Measurements from ENCODE around the gene MCTS1. TPM values are rescaled to one million over a fixed set of nuclear protein-coding genes. Genes with fewer than 3 reads are reported as not detected.

The MCTS1 gene
- total RNA-seq = 24.9 and 27.6 TPM in 2 replicates
- 63.1 and 72.1 TPM in 2 replicates for polyA plus RNA-seq
- polyA plus RNA-seq (2012) = 79.8 and 91.6 TPM in 2 replicates
- polyA minus RNA-seq (ENCODE audit: low replicate concordance) = 0.82 and 4.9 TPM in 2 replicates

DNA sequence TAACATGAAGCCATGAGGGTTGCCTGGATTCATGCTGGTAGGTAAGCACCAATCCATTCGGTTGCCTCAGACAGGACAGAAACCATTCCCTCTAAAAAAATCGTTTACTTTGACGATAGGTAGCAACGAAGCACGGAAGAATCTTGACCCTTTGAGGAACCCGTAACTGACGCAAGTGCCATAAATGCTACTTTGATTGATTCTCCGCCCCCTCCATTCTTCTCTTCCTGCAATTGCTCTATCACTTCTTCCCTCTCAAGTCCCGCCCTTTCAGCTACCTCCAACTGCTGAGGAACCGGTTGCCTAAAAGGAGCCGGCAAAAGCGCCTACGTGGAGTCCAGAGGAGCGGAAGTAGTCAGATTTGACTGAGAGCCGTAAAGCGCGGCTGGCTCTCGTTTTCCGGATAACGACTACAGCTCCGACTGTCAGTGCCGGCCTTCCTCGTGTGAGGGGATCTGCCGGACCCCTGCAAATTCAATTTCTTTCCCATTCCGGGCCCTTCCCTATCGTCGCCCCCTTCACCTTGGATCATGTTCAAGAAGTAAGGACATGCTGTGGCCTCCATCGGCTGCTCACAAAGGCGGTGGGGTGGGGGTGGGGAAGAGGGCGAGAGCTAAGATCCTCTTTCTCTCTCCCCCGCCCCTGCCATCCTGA lies at the start of gene MCTS1:
TSS of gene MCTS1 (plus strand) at position 395 of the 654 bp plus-strand sequence. CDS start at position 531, 136 bp downstream.
- Histone ChIP-seq H3K4me3 (replicated peaks in 1 of 4; ENCODE audit: control extremely low read depth in 1 of 4, insufficient read depth in 1 of 4, low read depth in 3 of 4, low read length in 4 of 4) (peak within 1 kb of the TSS; percentile 50 to 97 (median 66)), H3K36me3 (ENCODE audit: control insufficient read depth, insufficient read depth, low read length) (no peaks in the 10 kb centered on the region), H3K9me3 (ENCODE audit: control insufficient read depth, insufficient read depth, low read depth, low read length) (no peaks in the 10 kb centered on the region), H3K9ac (ENCODE audit: insufficient read depth, low read length) (peak within 1 kb of the TSS; percentile 73), H3K4me1 (ENCODE audit: control insufficient read depth, extremely low read depth, insufficient read depth, low read length) (no peaks in the 10 kb centered on the region), H3K4me2 (ENCODE audit: extremely low read depth, insufficient read depth, low read length) (peak within 1 kb of the TSS; percentile 80), H3K27me3 (ENCODE audit: control insufficient read depth, insufficient read depth, low read length) (no peaks in the 10 kb centered on the region), H4K20me1 (ENCODE audit: control insufficient read depth, extremely low read depth, insufficient read depth, low read length) (no peaks in the 10 kb centered on the region), H3K79me2 (ENCODE audit: control insufficient read depth, insufficient read depth, low read length) (peaks cover 15% of the 10 kb centered on the region), H2AFZ (ENCODE audit: low read length) (peak within 1 kb of the TSS; percentile 74), H3K27ac (ENCODE audit: insufficient read depth, low read length) (peak within 1 kb of the TSS; percentile 91)
- DNase-seq (ENCODE audit: low read depth in 2 of 2) = peak; percentile 96 to 98
- no peak for TF ChIP-seq EZH2 (IDR thresholded peaks at IDR 0.05; ENCODE audit: low read length, missing control alignments)

DNA sequence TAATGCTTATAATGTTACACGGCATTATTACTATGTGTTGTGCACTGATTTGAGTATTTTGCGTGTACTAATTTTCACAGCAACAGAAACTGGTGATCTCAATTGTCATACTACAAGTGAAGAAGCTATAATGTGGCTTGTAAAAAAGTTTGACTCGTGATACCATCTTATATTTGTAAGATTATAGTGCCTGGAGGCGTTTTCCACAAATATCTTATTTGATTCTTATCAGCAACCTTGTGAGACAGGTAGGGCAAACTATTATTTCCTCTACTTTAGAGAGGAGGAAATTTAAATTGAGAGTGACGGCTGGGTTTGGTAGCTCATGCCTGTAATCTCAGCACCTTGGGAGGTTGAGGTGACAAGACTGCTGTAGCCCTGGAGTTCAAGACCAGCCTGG lies 47.6 kb upstream of the MCTS1 start:
- no peak for DNase-seq (ENCODE audit: low read depth in 2 of 2)
- no peak overlapping the region for H3K27ac ChIP-seq (ENCODE audit: insufficient read depth, low read length)
- H3K4me2 ChIP-seq (ENCODE audit: extremely low read depth, insufficient read depth, low read length) = no peak overlapping the region
- no peak overlapping the region for H3K4me3 ChIP-seq (replicated peaks in 1 of 4; ENCODE audit: control extremely low read depth in 1 of 4, insufficient read depth in 1 of 4, low read depth in 3 of 4, low read length in 4 of 4)
- no peaks in the 10 kb centered on the region for H3K9me3 ChIP-seq (ENCODE audit: control insufficient read depth, insufficient read depth, low read depth, low read length)
- no peak overlapping the region for H2AFZ ChIP-seq (ENCODE audit: low read length)
- no peaks in the 10 kb centered on the region for H4K20me1 ChIP-seq (ENCODE audit: control insufficient read depth, extremely low read depth, insufficient read depth, low read length)
- H3K4me1 ChIP-seq (ENCODE audit: control insufficient read depth, extremely low read depth, insufficient read depth, low read length) = no peaks in the 10 kb centered on the region
- H3K79me2 ChIP-seq (ENCODE audit: control insufficient read depth, insufficient read depth, low read length) = peaks cover 44% of the 10 kb centered on the region
- TF ChIP-seq EZH2 (IDR thresholded peaks at IDR 0.05; ENCODE audit: low read length, missing control alignments) = no peak
- TF ChIP-seq CTCF (conservative IDR thresholded peaks at IDR 0.05 in 1 of 2, IDR thresholded peaks at IDR 0.05 in 1 of 2; ENCODE audit: low read depth in 1 of 2, low read length in 2 of 2) = no peak
- no peaks in the 10 kb centered on the region for H3K36me3 ChIP-seq (ENCODE audit: control insufficient read depth, insufficient read depth, low read length)
- H3K9ac ChIP-seq (ENCODE audit: insufficient read depth, low read length) = no peak overlapping the region
- H3K27me3 ChIP-seq (ENCODE audit: control insufficient read depth, insufficient read depth, low read length) = no peaks in the 10 kb centered on the region

DNA sequence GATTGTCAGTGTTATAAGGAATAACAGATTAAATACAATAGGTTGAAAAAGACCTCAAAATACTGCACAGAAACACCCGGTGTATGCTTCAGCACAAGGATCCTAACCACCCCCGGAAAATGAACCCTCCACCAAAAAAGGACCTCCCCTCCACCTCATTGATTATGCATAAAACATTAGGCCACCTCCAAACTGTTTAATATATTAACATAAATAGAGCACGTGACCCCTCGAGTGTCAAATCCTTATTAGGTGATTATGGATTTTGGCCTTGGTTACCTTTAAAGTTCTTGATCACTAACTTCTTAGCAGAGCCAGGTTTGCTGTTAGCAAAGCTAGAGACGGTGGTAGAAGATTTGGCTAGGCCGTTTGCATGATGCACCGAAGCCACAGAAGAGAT lies 44.1 kb upstream of the MCTS1 start:
- H3K79me2 ChIP-seq (ENCODE audit: control insufficient read depth, insufficient read depth, low read length) = peaks cover 39% of the 10 kb centered on the region
- H3K27ac ChIP-seq (ENCODE audit: insufficient read depth, low read length) = peak overlapping the region; percentile 89
- H3K4me1 ChIP-seq (ENCODE audit: control insufficient read depth, extremely low read depth, insufficient read depth, low read length) = no peaks in the 10 kb centered on the region
- H3K4me3 ChIP-seq (replicated peaks in 1 of 4; ENCODE audit: control extremely low read depth in 1 of 4, insufficient read depth in 1 of 4, low read depth in 3 of 4, low read length in 4 of 4) = peak overlapping the region; percentile 64 to 83 (median 76)
- H4K20me1 ChIP-seq (ENCODE audit: control insufficient read depth, extremely low read depth, insufficient read depth, low read length) = no peaks in the 10 kb centered on the region
- peak in 1 of 2 donors; percentile 1 for DNase-seq (ENCODE audit: low read depth in 2 of 2)
- H3K4me2 ChIP-seq (ENCODE audit: extremely low read depth, insufficient read depth, low read length) = peak overlapping the region; percentile 54
- H3K9me3 ChIP-seq (ENCODE audit: control insufficient read depth, insufficient read depth, low read depth, low read length) = no peaks in the 10 kb centered on the region
- H3K9ac ChIP-seq (ENCODE audit: insufficient read depth, low read length) = peak overlapping the region; percentile 51
- no peaks in the 10 kb centered on the region for H3K36me3 ChIP-seq (ENCODE audit: control insufficient read depth, insufficient read depth, low read length)
- TF ChIP-seq CTCF (conservative IDR thresholded peaks at IDR 0.05 in 1 of 2, IDR thresholded peaks at IDR 0.05 in 1 of 2; ENCODE audit: low read depth in 1 of 2, low read length in 2 of 2) (no peak), EZH2 (IDR thresholded peaks at IDR 0.05; ENCODE audit: low read length, missing control alignments) (no peak)
- H2AFZ ChIP-seq (ENCODE audit: low read length) = no peak overlapping the region
- H3K27me3 ChIP-seq (ENCODE audit: control insufficient read depth, insufficient read depth, low read length) = no peaks in the 10 kb centered on the region

Data from fibroblast of lung (primary cell).